H7 (cell line): Measurements from ENCODE around the gene F2R. TPM values are rescaled to one million over a fixed set of nuclear protein-coding genes. Genes with fewer than 3 reads are reported as not detected.
"Not testable (repeated sequence)": the region's sequence is repeated elsewhere in the genome, so short reads cannot be mapped to it uniquely, and the experiment has no call there.

ENCODE experiments used
- DNase-seq: peaks from one replicate; pipeline ENCODE4 v3.0.0; 2012
- H3K27me3 ChIP-seq: 2 replicates; pipeline ENCODE4 v1.6.0; 2011; ENCODE audit warnings: mild to moderate bottlenecking, low read length; ENCODE audit not compliant: control insufficient read depth, insufficient read depth
- H3K36me3 ChIP-seq: replicated peaks from 2 replicates; pipeline ENCODE4 v1.5.1; 2011; ENCODE audit warnings: low read length; ENCODE audit not compliant: control insufficient read depth, insufficient read depth
- H3K4me3 ChIP-seq: 2 replicates; pipeline ENCODE4 v1.5.1; 2011; ENCODE audit warnings: low read depth, mild to moderate bottlenecking, control low read depth, low read length, moderate library complexity; ENCODE audit not compliant: insufficient read depth
- total RNA-seq: library from RNA; depleted of rRNA; stranded (reverse); fragments of >200 nt; shearing (Covaris generic); gene quantifications from 2 replicates; pipeline ENCODE4 v1.2.3, GENCODE V29; 2014

Gene F2R
- total RNA-seq, 1 experiment from 2014 or later: 17.1 TPM

- Histone ChIP-seq H3K27me3 (no peaks in the 10 kb centered on the region), H3K4me3 (no peak overlapping the region), H3K36me3 (no peaks in the 10 kb centered on the region)
- no peak for DNase-seq
These were observed 29.7 kb downstream of the F2R start for GRCh38 chr5:76745670-76746069.

- Histone ChIP-seq H3K4me3 (no peak overlapping the region), H3K36me3 (no peaks in the 10 kb centered on the region), H3K27me3 (no peaks in the 10 kb centered on the region)
- DNase-seq: no peak
These were observed 30.8 kb downstream of the F2R start for GRCh38 chr5:76746677-76747076.

DNA sequence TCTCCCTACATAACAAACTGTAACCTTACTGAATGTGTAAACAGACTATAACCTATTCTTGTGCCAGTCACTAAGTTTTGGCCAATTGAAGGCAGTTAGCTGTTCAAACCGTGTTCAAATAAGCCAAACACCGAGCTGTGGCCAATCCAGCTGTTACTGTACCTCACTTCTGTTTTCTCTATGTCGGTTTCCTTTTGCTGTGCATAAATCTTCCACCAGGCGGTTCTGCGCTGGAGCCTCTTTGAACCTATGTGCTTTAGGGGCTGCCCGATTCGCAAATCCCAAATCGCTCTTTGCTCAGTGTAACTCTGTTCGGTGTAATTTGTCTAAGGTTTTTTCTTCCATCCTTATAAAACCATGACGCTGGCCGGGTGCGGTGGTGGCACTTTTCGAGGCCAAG, 31.8 kb downstream of the F2R start:
- no peaks in the 10 kb centered on the region for H3K27me3 ChIP-seq
- no peak for DNase-seq
- H3K4me3 ChIP-seq: no peak overlapping the region
- H3K36me3 ChIP-seq: no peaks in the 10 kb centered on the region

DNA sequence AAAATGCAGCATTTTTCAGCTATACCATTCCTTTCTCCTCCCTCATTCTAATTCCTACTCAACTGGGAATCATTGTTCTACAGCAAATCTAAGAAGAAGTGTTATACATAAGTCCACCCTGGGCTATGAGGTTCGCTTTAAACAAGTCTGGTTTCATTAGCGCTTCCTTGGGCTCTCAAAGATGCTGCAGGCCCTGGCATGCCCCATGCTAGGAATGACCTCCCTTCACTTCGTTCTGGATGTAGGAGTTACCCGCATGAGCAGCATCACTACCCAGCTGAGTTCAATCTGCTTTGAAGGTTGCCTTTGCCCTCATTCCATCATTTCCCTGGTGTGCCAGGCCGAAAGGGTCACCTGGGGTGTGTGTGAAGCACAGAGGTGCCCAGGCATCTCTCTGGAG, 35.4 kb downstream of the F2R start:
- H3K4me3 ChIP-seq: no peak overlapping the region
- no peaks in the 10 kb centered on the region for H3K27me3 ChIP-seq
- no peak for DNase-seq
- no peaks in the 10 kb centered on the region for H3K36me3 ChIP-seq

GRCh38 chr5:76754668-76755078, 38.7 kb downstream of the F2R start:
- Histone ChIP-seq H3K36me3 (no peaks in the 10 kb centered on the region), H3K27me3 (no peaks in the 10 kb centered on the region; the same call in 1 of the 2 replicates), H3K4me3 (no peak overlapping the region)
- DNase-seq: no peak

DNA sequence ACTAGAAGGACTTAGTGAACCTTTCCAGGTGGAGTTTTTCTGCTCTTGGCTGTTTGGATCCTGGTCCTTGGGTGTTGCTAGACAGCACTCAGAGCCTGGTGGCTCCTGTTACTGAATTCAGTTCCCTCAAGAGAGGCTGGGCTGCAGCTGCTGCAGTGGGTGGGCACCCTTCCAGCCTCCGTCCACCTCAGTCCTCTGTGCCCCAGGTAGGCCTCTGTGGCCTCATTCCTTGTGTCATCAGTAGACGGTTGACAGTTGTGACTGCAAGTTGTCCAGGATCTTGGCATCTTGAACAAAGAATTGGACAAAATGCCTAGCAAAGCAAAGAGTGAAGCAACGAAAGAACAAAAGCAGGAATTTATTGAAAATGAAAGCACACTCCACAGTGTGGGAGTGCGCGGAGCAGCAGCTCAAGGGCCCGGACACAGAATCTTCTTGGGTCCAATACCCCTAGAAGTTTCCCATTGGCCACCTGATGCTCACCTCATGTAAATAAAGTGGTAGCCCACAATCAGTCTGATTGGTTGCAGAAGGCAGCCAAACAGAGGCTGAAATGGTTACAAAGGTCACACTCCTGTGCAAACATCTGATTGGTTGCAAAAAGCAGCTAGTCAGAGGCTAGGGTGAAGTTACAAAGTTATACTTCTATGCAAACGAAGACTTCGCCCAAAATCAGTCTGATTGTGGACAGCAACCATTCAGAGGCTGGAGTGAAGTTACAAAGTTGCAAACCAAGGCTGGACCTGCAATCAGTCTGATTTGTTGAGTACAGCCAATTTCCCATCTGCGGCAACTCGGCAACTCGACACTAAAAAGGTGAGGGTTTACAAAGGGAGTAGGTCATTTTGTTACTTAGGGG, 40.1 kb downstream of the F2R start:
- H3K36me3 ChIP-seq: no peaks in the 10 kb centered on the region
- no peak overlapping the region for H3K4me3 ChIP-seq
- DNase-seq: no peak
- H3K27me3 ChIP-seq: no peaks in the 10 kb centered on the region; the same call in 1 of the 2 replicates

DNA sequence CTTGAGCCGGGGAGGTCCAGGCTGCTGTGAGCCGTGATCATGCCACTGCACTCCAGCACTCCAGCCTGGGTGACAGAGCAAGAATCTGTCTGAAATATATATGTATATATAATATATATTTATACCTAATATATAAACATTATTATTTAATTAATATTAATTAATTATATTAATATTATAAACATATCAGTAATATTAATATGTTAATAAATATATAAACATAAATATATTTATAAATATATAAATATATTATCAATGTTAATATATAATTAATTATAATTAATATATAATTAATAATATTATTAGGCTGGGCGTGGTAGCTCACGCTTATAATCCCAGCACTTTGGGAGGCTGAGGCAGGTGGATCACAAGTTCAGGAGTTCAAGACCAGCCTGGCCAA, 41.1 kb downstream of the F2R start:
- no peak for DNase-seq
- Histone ChIP-seq H3K36me3 (no peaks in the 10 kb centered on the region), H3K4me3 (no peak overlapping the region), H3K27me3 (no peaks in the 10 kb centered on the region; the same call in 1 of the 2 replicates)

DNA sequence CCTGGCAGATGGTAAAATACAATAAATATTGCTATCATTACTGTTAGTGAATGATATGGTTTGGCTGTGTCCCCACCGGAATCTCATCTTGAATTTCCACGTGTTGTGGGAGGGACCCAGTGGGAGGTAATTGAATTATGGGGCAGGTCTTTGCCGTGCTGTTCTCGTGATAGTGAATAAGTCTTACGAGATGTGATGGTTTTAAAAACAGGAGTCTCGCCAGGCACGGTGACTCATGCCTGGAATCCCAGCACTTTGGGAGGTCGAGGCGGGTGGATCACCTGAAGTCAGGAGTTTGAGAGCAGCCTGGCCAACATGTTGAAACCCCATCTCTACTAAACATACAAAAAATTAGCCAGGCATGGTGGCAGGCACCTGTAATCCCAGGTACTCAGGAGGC, 45.2 kb downstream of the F2R start:
- not testable (repeated sequence) for DNase-seq, H3K4me3 ChIP-seq, H3K27me3 ChIP-seq, H3K36me3 ChIP-seq

DNA sequence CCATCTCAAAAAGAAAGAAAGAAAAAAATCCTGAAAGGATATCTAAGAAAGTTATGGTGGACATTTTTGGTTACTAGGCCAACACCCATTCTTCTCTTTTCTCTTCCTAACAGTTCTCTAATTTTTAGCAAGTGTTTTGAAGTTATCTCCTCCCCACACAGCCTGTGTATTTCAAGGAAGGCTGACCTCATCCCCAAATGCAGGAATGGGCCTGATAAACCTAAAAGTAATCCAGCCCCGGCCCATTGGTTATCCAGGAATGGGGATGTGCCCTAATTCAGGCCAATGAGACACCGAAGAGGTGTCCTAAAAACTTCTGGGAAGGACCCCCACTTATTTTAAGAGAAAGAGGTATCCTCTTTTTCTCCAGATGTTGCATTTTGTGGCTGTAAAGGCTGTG, 46.6 kb downstream of the F2R start:
- DNase-seq: no peak

GRCh38 chr5:76763136-76763535, 47.2 kb downstream of the F2R start:
- Histone ChIP-seq H3K4me3 (no peak overlapping the region), H3K36me3 (no peaks in the 10 kb centered on the region), H3K27me3 (no peaks in the 10 kb centered on the region; the same call in 1 of the 2 replicates)
- DNase-seq: no peak

More for the DNA sequence above, 46.6 kb downstream of the F2R start:
- no peak overlapping the region for H3K4me3 ChIP-seq
- no peaks in the 10 kb centered on the region for H3K36me3 ChIP-seq
- H3K27me3 ChIP-seq: no peaks in the 10 kb centered on the region; the same call in 1 of the 2 replicates

GRCh38 chr5:76764374-76764773, 48.4 kb downstream of the F2R start:
- no peak overlapping the region for H3K4me3 ChIP-seq
- no peaks in the 10 kb centered on the region for H3K36me3 ChIP-seq
- DNase-seq: no peak
- no peaks in the 10 kb centered on the region for H3K27me3 ChIP-seq

DNA sequence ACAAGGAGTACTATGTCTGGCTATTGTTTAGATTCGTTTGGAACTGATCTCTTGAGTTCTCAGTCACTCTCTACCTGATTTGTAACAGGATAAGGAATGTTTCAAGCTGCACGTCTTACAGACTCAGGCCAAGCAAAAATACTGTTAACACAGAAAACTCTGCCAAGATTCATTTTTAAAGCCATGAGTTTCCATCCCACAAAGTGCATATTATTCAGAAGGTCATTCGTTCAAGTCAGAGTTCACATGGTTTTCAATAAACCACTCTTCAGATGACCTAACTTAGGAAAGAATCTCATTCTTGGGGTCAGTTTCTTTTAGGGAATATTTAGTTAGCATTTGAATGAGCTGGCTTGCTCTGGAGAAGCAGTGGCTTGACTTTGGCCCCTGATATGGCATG, 49.3 kb downstream of the F2R start:
- DNase-seq: no peak

DNA sequence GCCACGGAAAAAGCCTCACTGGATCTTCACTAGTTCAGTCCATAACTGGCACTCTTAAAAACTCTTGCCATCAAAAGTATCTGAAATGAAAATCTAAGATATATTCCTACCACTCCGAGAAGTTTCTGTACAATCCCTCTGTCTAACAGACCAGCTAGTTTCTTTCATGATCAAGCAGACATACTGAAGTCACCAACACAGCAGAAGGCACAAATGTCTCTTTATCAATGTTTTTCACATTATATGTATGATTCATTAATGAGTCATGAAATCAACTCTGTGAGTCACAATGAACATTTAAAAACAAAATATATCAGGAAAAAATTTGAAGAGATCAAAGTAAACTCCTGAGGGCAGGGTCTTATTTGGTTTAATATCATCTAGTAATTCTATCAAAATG, 50.8 kb downstream of the F2R start:
- Histone ChIP-seq H3K27me3 (no peaks in the 10 kb centered on the region), H3K36me3 (no peaks in the 10 kb centered on the region), H3K4me3 (no peak overlapping the region)
- DNase-seq: no peak

More for the DNA sequence above, 49.3 kb downstream of the F2R start:
- Histone ChIP-seq H3K4me3 (no peak overlapping the region), H3K27me3 (no peaks in the 10 kb centered on the region), H3K36me3 (no peaks in the 10 kb centered on the region)

GRCh38 chr5:76771041-76771440, 55.1 kb downstream of the F2R start:
- not testable (repeated sequence) for DNase-seq, H3K36me3 ChIP-seq, H3K27me3 ChIP-seq, H3K4me3 ChIP-seq

DNA sequence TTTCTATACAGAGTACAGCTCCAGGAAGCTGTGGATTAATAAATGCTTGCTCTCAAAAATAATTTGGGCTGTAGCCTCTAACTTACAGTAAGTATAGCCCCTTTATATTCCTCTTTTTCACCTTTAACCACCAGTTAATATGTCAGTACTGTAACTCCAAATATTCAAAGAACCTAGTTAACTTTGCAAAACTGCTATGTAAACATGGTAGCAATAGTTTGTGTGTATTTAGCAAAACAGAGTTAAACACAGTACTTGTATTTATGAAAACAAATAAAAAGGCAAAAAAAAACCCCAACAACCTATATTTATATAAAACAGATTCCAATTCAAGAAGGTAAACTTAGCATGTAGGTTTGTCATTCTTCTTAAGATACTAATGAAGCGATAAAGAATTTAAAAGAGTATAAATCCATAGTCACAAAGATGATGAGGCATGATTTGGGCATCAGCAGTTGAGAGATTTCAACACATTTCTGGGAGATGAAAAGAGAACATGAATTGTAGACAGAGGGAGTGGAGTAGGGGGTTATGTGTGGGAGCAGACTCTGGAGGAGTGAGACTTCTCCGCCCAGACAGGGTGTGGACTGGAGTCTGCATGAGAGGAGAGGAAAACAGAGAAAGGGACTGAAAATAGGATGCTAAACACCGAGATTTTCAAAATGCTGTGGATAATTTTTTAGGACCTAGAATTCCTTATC, 55.9 kb downstream of the F2R start:
- no peak overlapping the region for H3K4me3 ChIP-seq
- no peaks in the 10 kb centered on the region for H3K36me3 ChIP-seq
- no peaks in the 10 kb centered on the region for H3K27me3 ChIP-seq
- no peak for DNase-seq
